ENCODE measurements around the gene PPP1R18.
"Not testable (repeated sequence)": the region's sequence is repeated elsewhere in the genome, so short reads cannot be mapped to it uniquely, and the experiment has no call there.

PPP1R18 gene

GRCh38 chr6:30719791-30720737 lies 33.6 kb upstream of the PPP1R18 start, which contains the start of gene TUBB:
Gene TUBB (plus strand): TSS chr6:30720352. CDS start chr6:30720507, 155 bp downstream.
- DNase-seq (ENCODE audit: low spot score), result peak; percentile 96

GRCh38 chr6:30719356-30719755 lies 32.9 kb upstream of the PPP1R18 start:
- no peak for DNase-seq (ENCODE audit: low spot score)

- not testable (repeated sequence) for DNase-seq (ENCODE audit: low spot score)
These were observed 31.6 kb upstream of the PPP1R18 start for GRCh38 chr6:30717845-30718720.

GRCh38 chr6:30717129-30717844 lies 30.8 kb upstream of the PPP1R18 start, which contains the start of gene MDC1:
Gene MDC1 (minus strand): TSS chr6:30717281. CDS start chr6:30715175, 2,106 bp downstream.
- peak; percentile 99 for DNase-seq (ENCODE audit: low spot score)

GRCh38 chr6:30716879-30717128 lies 30.4 kb upstream of the PPP1R18 start:
- DNase-seq (ENCODE audit: low spot score), result no peak

- DNase-seq (ENCODE audit: low spot score), result no peak
These were observed 27.8 kb upstream of the PPP1R18 start for GRCh38 chr6:30714263-30714662.

- DNase-seq (ENCODE audit: low spot score), result no peak
These were observed 26.0 kb upstream of the PPP1R18 start for GRCh38 chr6:30712441-30712945.

GRCh38 chr6:30711758-30712380 lies 25.4 kb upstream of the PPP1R18 start:
- DNase-seq (ENCODE audit: low spot score), result no peak

- DNase-seq (ENCODE audit: low spot score), result no peak
These were observed 22.8 kb upstream of the PPP1R18 start for GRCh38 chr6:30709101-30709868.

- DNase-seq (ENCODE audit: low spot score), result no peak
These were observed 20.9 kb upstream of the PPP1R18 start for GRCh38 chr6:30707281-30707850.

- DNase-seq (ENCODE audit: low spot score), result no peak
These were observed 19.2 kb upstream of the PPP1R18 start for GRCh38 chr6:30705620-30706019.

- no peak for DNase-seq (ENCODE audit: low spot score)
These were observed 17.4 kb upstream of the PPP1R18 start for GRCh38 chr6:30703821-30704220.

- DNase-seq (ENCODE audit: low spot score), result no peak
These were observed 16.6 kb upstream of the PPP1R18 start for GRCh38 chr6:30703011-30703410.

- no peak for DNase-seq (ENCODE audit: low spot score)
These were observed 13.9 kb upstream of the PPP1R18 start for GRCh38 chr6:30700340-30700739.

GRCh38 chr6:30696432-30696831 lies 10.0 kb upstream of the PPP1R18 start:
- DNase-seq (ENCODE audit: low spot score), result no peak

GRCh38 chr6:30691208-30691847 lies 4.9 kb upstream of the PPP1R18 start:
- DNase-seq (ENCODE audit: low spot score), result no peak

GRCh38 chr6:30690403-30691207 lies 4.2 kb upstream of the PPP1R18 start, which contains the start of gene NRM:
Gene NRM (minus strand): TSS chr6:30690984. CDS start chr6:30690974, 10 bp downstream.
- DNase-seq (ENCODE audit: low spot score), result peak; percentile 78

GRCh38 chr6:30689985-30690384 lies 3.5 kb upstream of the PPP1R18 start:
- no peak for DNase-seq (ENCODE audit: low spot score)

All from SW480 (cell line).